Measurements from ENCODE around the gene B3GNT8.
"Not testable (repeated sequence)": the region's sequence is repeated elsewhere in the genome, so short reads cannot be mapped to it uniquely, and the experiment has no call there.

B3GNT8 gene

GRCh38 chr19:41435936-41436673, 8.9 kb upstream of the B3GNT8 start:
- no peak for DNase-seq

- DNase-seq = not testable (repeated sequence)
Observed at GRCh38 chr19:41435376-41435775, 8.2 kb upstream of the B3GNT8 start.

GRCh38 chr19:41434450-41434849, 7.3 kb upstream of the B3GNT8 start:
- DNase-seq = peak in 1 of 2 donors; percentile 38

- no peak for DNase-seq
Observed at GRCh38 chr19:41433171-41433570, 6.0 kb upstream of the B3GNT8 start.

GRCh38 chr19:41431426-41432386, 4.5 kb upstream of the B3GNT8 start:
- peak in 1 of 2 donors; percentile 54 for DNase-seq

- no peak for DNase-seq
Observed at GRCh38 chr19:41430922-41431321, 3.7 kb upstream of the B3GNT8 start.

GRCh38 chr19:41428481-41428859, 1.3 kb upstream of the B3GNT8 start:
- DNase-seq = no peak

GRCh38 chr19:41427647-41428480, 690 bp upstream of the B3GNT8 start:
- peak; percentile 51 to 53 for DNase-seq

- no peak for DNase-seq
Observed at GRCh38 chr19:41426116-41426841, 895 bp downstream of the B3GNT8 start.

- no peak for DNase-seq
Observed at GRCh38 chr19:41425174-41426115, 1.7 kb downstream of the B3GNT8 start.

- no peak for DNase-seq
Observed at GRCh38 chr19:41424335-41425173, 2.6 kb downstream of the B3GNT8 start.

- DNase-seq = no peak
Observed at GRCh38 chr19:41422955-41423354, 4.2 kb downstream of the B3GNT8 start.

- DNase-seq = no peak
Observed at GRCh38 chr19:41422456-41422855, 4.7 kb downstream of the B3GNT8 start.

- no peak for DNase-seq
Observed at GRCh38 chr19:41421973-41422372, 5.2 kb downstream of the B3GNT8 start.

GRCh38 chr19:41421314-41421713, 5.9 kb downstream of the B3GNT8 start:
- no peak for DNase-seq

GRCh38 chr19:41420101-41420880, 6.9 kb downstream of the B3GNT8 start:
- DNase-seq = peak; percentile 16 to 79

GRCh38 chr19:41416194-41416674, 10.9 kb downstream of the B3GNT8 start:
- DNase-seq = no peak

- no peak for DNase-seq
Observed at GRCh38 chr19:41415154-41415571, 12.0 kb downstream of the B3GNT8 start.

- DNase-seq = no peak
Observed at GRCh38 chr19:41414461-41414860, 12.7 kb downstream of the B3GNT8 start.
